H1 (cell line): ENCODE data around the gene ZCWPW2. TPM values are rescaled to one million over a fixed set of nuclear protein-coding genes. Genes with fewer than 3 reads are reported as not detected.

ENCODE experiments used
- CTCF ChIA-PET: fragments of 300-600 bp; sonication (Branson Sonifier 250); formaldehyde crosslinking; loops from one replicate; lab custom pipeline; 2021; ENCODE audit not compliant: partially characterized antibody; lab: Charles Lee
- POLR2A ChIA-PET: fragments of 300-600 bp; sonication (Branson Sonifier 250); formaldehyde crosslinking; loops from one replicate; lab custom pipeline; 2021; ENCODE audit warnings: inconsistent platforms; ENCODE audit not compliant: partially characterized antibody; lab: Charles Lee
- DNase-seq, 2 experiments: peaks; one replicate each; pipeline versions ENCODE4 v3.0.0 to v3.0.0-alpha.2; 2010 to 2022; ENCODE audit warnings: low spot score in 2 of 2, low read depth in 1 of 2, mixed read lengths in 1 of 2
- FAIRE-seq: peaks from 2 replicates; lab custom pipeline; 2011; peaks lifted over from hg19 to GRCh38; lab: Jason Lieb, UNC
- H2AFZ ChIP-seq: 2 replicates; pipeline ENCODE4 v1.8.1; 2012; ENCODE audit warnings: low read length, inconsistent platforms
- H2AK5ac ChIP-seq: 2 replicates; pipeline ENCODE4 v1.6.1; 2013; ENCODE audit warnings: low read depth, low read length
- H2BK120ac ChIP-seq: replicated peaks from 2 replicates; pipeline ENCODE3; 2013; ENCODE audit warnings: low read depth, low read length, inconsistent platforms
- H2BK12ac ChIP-seq: 2 replicates; pipeline ENCODE4 v1.6.1; 2013; ENCODE audit warnings: low read depth, low read length
- H2BK15ac ChIP-seq: 2 replicates; pipeline ENCODE4 v1.6.1; 2013; ENCODE audit warnings: low read length
- H2BK20ac ChIP-seq: 2 replicates; pipeline ENCODE4 v1.6.1; 2013; ENCODE audit warnings: low read length
- H2BK5ac ChIP-seq: 2 replicates; pipeline ENCODE4 v1.6.1; 2013; ENCODE audit warnings: low read depth, low read length
- H3K14ac ChIP-seq: 2 replicates; pipeline ENCODE4 v1.6.1; 2013; ENCODE audit warnings: inconsistent platforms; ENCODE audit not compliant: insufficient read length
- H3K18ac ChIP-seq: 2 replicates; pipeline ENCODE4 v1.6.1; 2013; ENCODE audit warnings: low read length; ENCODE audit errors: extremely low read depth
- H3K23ac ChIP-seq: 2 replicates; pipeline ENCODE4 v1.6.1; 2013; ENCODE audit warnings: inconsistent platforms; ENCODE audit not compliant: insufficient read length
- H3K23me2 ChIP-seq: 2 replicates; pipeline ENCODE4 v1.6.1; 2013; ENCODE audit warnings: low read depth, low read length
- H3K27ac ChIP-seq: 2 replicates; pipeline ENCODE4 v1.6.1; 2011; ENCODE audit warnings: low read depth, low read length, inconsistent platforms
- H3K27me3 ChIP-seq, 4 experiments: replicated peaks in 1 of 4; 1 replicate in 1 of 4; 2 replicates in 3 of 4; pipeline versions ENCODE4 v1.6.1 to v1.8.1; 2011 to 2013; ENCODE audit warnings: low read length in 3 of 4, mild to moderate bottlenecking in 3 of 4, inconsistent platforms in 2 of 4, mixed read lengths in 2 of 4, moderate library complexity in 1 of 4; ENCODE audit not compliant: control insufficient read depth in 3 of 4, insufficient read depth in 3 of 4; ENCODE audit errors: extremely low read depth in 1 of 4
- H3K36me3 ChIP-seq, 4 experiments: 2 replicates each; pipeline versions ENCODE4 v1.6.1 to v1.8.1; 2011 to 2013; ENCODE audit warnings: mild to moderate bottlenecking in 4 of 4, low read length in 3 of 4, moderate library complexity in 2 of 4, control low read depth in 1 of 4, inconsistent platforms in 1 of 4; ENCODE audit not compliant: insufficient read depth in 4 of 4, control insufficient read depth in 2 of 4
- H3K4ac ChIP-seq: replicated peaks from 2 replicates; pipeline ENCODE3; 2013; ENCODE audit warnings: low read length, low read depth, mixed read lengths, inconsistent platforms; ENCODE audit not compliant: insufficient read length
- H3K4me1 ChIP-seq, 4 experiments: replicated peaks in 1 of 4; 1 replicate in 1 of 4; 2 replicates in 3 of 4; pipeline versions ENCODE4 v1.6.1 to v1.8.1; 2011 to 2013; ENCODE audit warnings: low read length in 3 of 4, inconsistent platforms in 2 of 4, mixed read lengths in 1 of 4; ENCODE audit not compliant: insufficient read depth in 4 of 4, control insufficient read depth in 3 of 4
- H3K4me2 ChIP-seq, 2 experiments: 2 replicates each; pipeline versions ENCODE4 v1.6.1 to v1.8.1; 2011 to 2013; ENCODE audit warnings: low read depth in 2 of 2, low read length in 2 of 2, control low read depth in 1 of 2, inconsistent platforms in 1 of 2, mild to moderate bottlenecking in 1 of 2; ENCODE audit not compliant: insufficient read depth in 1 of 2
- H3K4me3 ChIP-seq, 4 experiments: fragments of 200-600, 300-600 bp in 1 of 4; sonication (generic), shearing (Covaris generic), sonication (Bioruptor Twin) in 1 of 4; 2 replicates each; pipeline versions ENCODE4 v1.5.1 to v1.8.1; 2011 to 2016; ENCODE audit warnings: low read length in 4 of 4, low read depth in 3 of 4, control low read depth in 2 of 4, inconsistent platforms in 2 of 4, mild to moderate bottlenecking in 2 of 4, mixed read lengths in 1 of 4, moderate library complexity in 1 of 4; ENCODE audit not compliant: insufficient read depth in 2 of 4; ENCODE audit errors: extremely low read depth in 1 of 4
- H3K56ac ChIP-seq: replicated peaks from 2 replicates; pipeline ENCODE3; 2013; ENCODE audit warnings: low read depth, mild to moderate bottlenecking, mixed read lengths, low read length, inconsistent platforms; ENCODE audit not compliant: insufficient read length
- H3K79me1 ChIP-seq: 2 replicates; pipeline ENCODE4 v1.6.1; 2013; ENCODE audit warnings: low read depth, low read length, control low read depth
- H3K79me2 ChIP-seq, 2 experiments: 2 replicates each; pipeline versions ENCODE4 v1.6.1 to v1.8.1; 2012 to 2013; ENCODE audit warnings: low read length in 2 of 2, mild to moderate bottlenecking in 2 of 2, inconsistent platforms in 1 of 2; ENCODE audit not compliant: insufficient read depth in 2 of 2, control insufficient read depth in 1 of 2
- H3K9ac ChIP-seq, 4 experiments: replicated peaks in 1 of 4; 1 replicate in 1 of 4; 2 replicates in 3 of 4; pipeline versions ENCODE4 v1.6.1 to v1.8.1; 2011 to 2013; ENCODE audit warnings: low read depth in 3 of 4, low read length in 3 of 4, control low read depth in 2 of 4, mild to moderate bottlenecking in 2 of 4, moderate library complexity in 2 of 4, inconsistent platforms in 1 of 4; ENCODE audit errors: extremely low read depth in 1 of 4
- H3K9me3 ChIP-seq, 2 experiments: 2 replicates each; pipeline versions ENCODE4 v1.6.1 to v1.8.1; 2012 to 2013; ENCODE audit warnings: mild to moderate bottlenecking in 2 of 2, moderate library complexity in 2 of 2, control low read depth in 1 of 2, inconsistent platforms in 1 of 2, low read depth in 1 of 2, low read length in 1 of 2, mixed read lengths in 1 of 2; ENCODE audit not compliant: insufficient read depth in 2 of 2
- H4K20me1 ChIP-seq, 2 experiments: replicated peaks in 1 of 2; 2 replicates each; pipeline versions ENCODE3 to v1.8.1; 2011 to 2013; ENCODE audit warnings: inconsistent platforms in 2 of 2, low read length in 2 of 2, mild to moderate bottlenecking in 1 of 2; ENCODE audit not compliant: insufficient read depth in 2 of 2, control insufficient read depth in 1 of 2
- H4K5ac ChIP-seq: 2 replicates; pipeline ENCODE4 v1.6.1; 2013; ENCODE audit warnings: low read length, low read depth, mixed read lengths, inconsistent platforms; ENCODE audit not compliant: insufficient read length
- H4K8ac ChIP-seq: 2 replicates; pipeline ENCODE4 v1.8.0; 2013; ENCODE audit warnings: mild to moderate bottlenecking, moderate library complexity, low read length, inconsistent platforms; ENCODE audit not compliant: insufficient read depth; ENCODE audit errors: extremely low read depth
- H4K91ac ChIP-seq: replicated peaks from 2 replicates; pipeline ENCODE3; 2013; ENCODE audit warnings: low read length, mixed read lengths, inconsistent platforms; ENCODE audit not compliant: insufficient read length
- RAD21 ChIP-seq, 2 experiments: IDR thresholded peaks in 1 of 2; conservative IDR thresholded peaks in 1 of 2; 2 replicates each; pipeline ENCODE4 v1.6.1; 2011; ENCODE audit warnings: low read depth in 2 of 2, low read length in 2 of 2, improper control_type of control experiment in 1 of 2, inconsistent platforms in 1 of 2, mild to moderate bottlenecking in 1 of 2, moderate library complexity in 1 of 2
- SIN3A ChIP-seq, 2 experiments: IDR thresholded peaks in 1 of 2; conservative IDR thresholded peaks in 1 of 2; 2 replicates each; pipeline ENCODE4 v1.6.1; 2011 to 2012; ENCODE audit warnings: low read length in 2 of 2, improper control_type of control experiment in 1 of 2, low read depth in 1 of 2, mild to moderate bottlenecking in 1 of 2
- TAF7 ChIP-seq: optimal IDR thresholded peaks from 2 replicates; pipeline ENCODE3; 2011; ENCODE audit warnings: low read depth, mild to moderate bottlenecking, inconsistent platforms, low read length, moderate library complexity, borderline replicate concordance
- TBP ChIP-seq: IDR thresholded peaks from 2 replicates; pipeline ENCODE4 v1.6.1; 2011; ENCODE audit warnings: low read depth, low read length, improper control_type of control experiment
- TEAD4 ChIP-seq: IDR thresholded peaks from 2 replicates; pipeline ENCODE4 v1.6.1; 2012; ENCODE audit warnings: low read depth, low read length, inconsistent platforms, mixed read lengths
- ZNF274 ChIP-seq: IDR thresholded peaks from 2 replicates; pipeline ENCODE4 v1.7.0; 2012; ENCODE audit warnings: low read length, borderline replicate concordance; ENCODE audit errors: extremely low read depth
- WGBS, 2 experiments: shearing (Covaris generic) in 1 of 2; methylation state at CpG; one replicate each; pipeline versions ENCODE4 v1.1.6 to v1.1.7; 2013 to 2015; ENCODE audit warnings: low lambda C conversion rate in 2 of 2, mixed read lengths in 2 of 2, inconsistent platforms in 1 of 2, low coverage in 1 of 2, missing lambda C conversion rate in 1 of 2; ENCODE audit not compliant: insufficient replicate concordance in 2 of 2, insufficient coverage in 1 of 2, insufficient read length in 1 of 2; ENCODE audit errors: extremely low coverage in 1 of 2, missing lambda C conversion rate in 1 of 2; 5-methylcytosine and 5-hydroxymethylcytosine counted together
- polyA plus RNA-seq, 7 experiments: library from polyadenylated mRNA; depleted of rRNA in 3 of 7; stranded (reverse) in 5 of 7; unstranded in 2 of 7; fragments of >200 nt in 5 of 7; fragments of 200-250 nt in 2 of 7; gene quantifications; 1 replicate in 5 of 7; 2 replicates in 1 of 7; 4 replicates in 1 of 7; pipeline versions ENCODE4 v1.2.1 to v1.2.3, GENCODE V29; 2011 to 2013; ENCODE audit warnings: missing spikeins in 2 of 7, mixed read lengths in 2 of 7
- total RNA-seq: library from RNA; stranded (reverse); fragmentation: NEBNext Ultra II Directional; extraction: Animal tissue kit (Norgen Biotek cat#: 25700); gene quantifications from 2 replicates; pipeline ENCODE4 v1.2.1, GENCODE V29; 2021

The ZCWPW2 gene
- total and polyA plus RNA-seq, 2 of the 8 experiments (the other 6 are each of a cell fraction or from before 2014, with no cell fraction given) = 0.11 to 0.39 TPM

GRCh38 chr3:28406241-28406640, 57.7 kb downstream of the ZCWPW2 start:
- Histone ChIP-seq H2AK5ac (no peak overlapping the region), H4K91ac (no peak overlapping the region), H2BK12ac (no peak overlapping the region), H3K79me2 (no peaks in the 10 kb centered on the region), H3K4me2 (no peak overlapping the region), H3K4ac (no peak overlapping the region), H3K9me3 (0 out of 4 replicates have a peak, but pooled peaks cover 0 to 2% of the 10 kb centered on the region in 2 experiments), H3K27me3 (no peaks in the 10 kb centered on the region), H4K5ac (no peak overlapping the region), H3K23ac (no peak overlapping the region), H2BK15ac (no peak overlapping the region), H2BK20ac (no peak overlapping the region), H3K56ac (no peak overlapping the region), H3K14ac (no peak overlapping the region), H3K36me3 (no peaks in the 10 kb centered on the region), H3K27ac (no peak overlapping the region), H2AFZ (no peak overlapping the region), H4K8ac (no peak overlapping the region), H2BK5ac (no peak overlapping the region)
- CTCF ChIA-PET = no interaction called here
- 96% methylated on average over 1 of the region's 1 CpG; no CpG with 5 or more reads in 1 of the 2 experiments for WGBS, 2 experiments
- no peak for TF ChIP-seq TBP
- no peak for TF ChIP-seq TEAD4
- TF ChIP-seq RAD21 (IDR thresholded peaks at IDR 0.05 in 1 of 2, conservative IDR thresholded peaks at IDR 0.05 in 1 of 2; ENCODE audit: low read depth in 2 of 2, low read length in 2 of 2) = no peak
- TF ChIP-seq SIN3A (conservative IDR thresholded peaks at IDR 0.05 in 1 of 2, IDR thresholded peaks at IDR 0.05 in 1 of 2; ENCODE audit: low read depth in 1 of 2, low read length in 2 of 2) = no peak
- TF ChIP-seq ZNF274 = no peak
- no peak for TF ChIP-seq TAF7
- TF ChIP-seq, all 59 proteins: peak for 0
- no peaks in the 10 kb centered on the region for H3K4me1 ChIP-seq
- H3K79me1 ChIP-seq = no peaks in the 10 kb centered on the region
- POLR2A ChIA-PET = no interaction called here
- no peaks in the 10 kb centered on the region for H4K20me1 ChIP-seq
- no peaks in the 10 kb centered on the region for H3K23me2 ChIP-seq
- no peak for DNase-seq
- H2BK120ac ChIP-seq = no peak overlapping the region
- FAIRE-seq = no peak
- no peak overlapping the region for H3K9ac ChIP-seq
- no peak overlapping the region for H3K4me3 ChIP-seq
- no peak overlapping the region for H3K18ac ChIP-seq
